ENCODE measurements around the gene PRELID3B. TPM values are rescaled to one million over a fixed set of nuclear protein-coding genes. Genes with fewer than 3 reads are reported as not detected.

Gene PRELID3B
- total RNA-seq, 1 donor from 2014 or later: 78.8 TPM

GRCh38 chr20:59028812-59029211 is 13.8 kb downstream of the PRELID3B start:
- TF ChIP-seq EZH2 (IDR thresholded peaks at IDR 0.05) (no peak), CTCF (IDR thresholded peaks at IDR 0.05) (no peak), EZH2phosphoT487 (IDR thresholded peaks at IDR 0.05) (no peak)
- H3K9me3 ChIP-seq (ENCODE audit: low read depth): no peaks in the 10 kb centered on the region
- peaks cover 33% of the 10 kb centered on the region for H3K4me1 ChIP-seq
- H3K36me3 ChIP-seq: peaks cover 14% of the 10 kb centered on the region
- no peak overlapping the region for H3K27ac ChIP-seq
- Mint-ChIP-seq H3K9me3 (no peaks in the 10 kb centered on the region), H3K27ac (peak overlapping the region; percentile 72), H3K4me1 (peaks cover 59% of the 10 kb centered on the region), H3K27me3 (ENCODE audit: insufficient read depth, low read depth) (peaks cover 2% of the 10 kb centered on the region), H3K36me3 (peaks cover 25% of the 10 kb centered on the region), H3K4me3 (peak overlapping the region; percentile 64)
- no peak for DNase-seq (ENCODE audit: low spot score)
- no peak overlapping the region for H3K4me3 ChIP-seq
- peak overlapping the region; percentile 16 for H3K9ac ChIP-seq
- H2AFZ ChIP-seq (replicated peaks): no peak overlapping the region
- H3K79me2 ChIP-seq (ENCODE audit: low read depth): peaks cover 62% of the 10 kb centered on the region
- peak overlapping the region; percentile 9 for H3K4me2 ChIP-seq
- peaks cover 54% of the 10 kb centered on the region for H4K20me1 ChIP-seq (ENCODE audit: low read depth)
- no peaks in the 10 kb centered on the region for H3K27me3 ChIP-seq
- peaks cover 14% of the 10 kb centered on the region for H3F3A ChIP-seq (ENCODE audit: low read depth)

- H3K9ac ChIP-seq: peak overlapping the region; percentile 16
- no peaks in the 10 kb centered on the region for H3K27me3 ChIP-seq
- no peak overlapping the region for H2AFZ ChIP-seq (replicated peaks)
- H3K27ac ChIP-seq: no peak overlapping the region
- Mint-ChIP-seq H3K4me3 (no peak overlapping the region), H3K27ac (no peak overlapping the region), H3K9me3 (no peaks in the 10 kb centered on the region), H3K27me3 (ENCODE audit: insufficient read depth, low read depth) (peaks cover 2% of the 10 kb centered on the region), H3K4me1 (peaks cover 54% of the 10 kb centered on the region), H3K36me3 (peaks cover 29% of the 10 kb centered on the region)
- H3K4me1 ChIP-seq: peaks cover 25% of the 10 kb centered on the region
- no peak overlapping the region for H3K4me2 ChIP-seq
- H3K4me3 ChIP-seq: no peak overlapping the region
- peaks cover 14% of the 10 kb centered on the region for H3K36me3 ChIP-seq
- no peak for DNase-seq (ENCODE audit: low spot score)
- peaks cover 62% of the 10 kb centered on the region for H3K79me2 ChIP-seq (ENCODE audit: low read depth)
- no peak for TF ChIP-seq EZH2 (IDR thresholded peaks at IDR 0.05)
- TF ChIP-seq CTCF (IDR thresholded peaks at IDR 0.05): no peak
- no peak for TF ChIP-seq EZH2phosphoT487 (IDR thresholded peaks at IDR 0.05)
- no peaks in the 10 kb centered on the region for H3K9me3 ChIP-seq (ENCODE audit: low read depth)
- peaks cover 4% of the 10 kb centered on the region for H3F3A ChIP-seq (ENCODE audit: low read depth)
- peaks cover 54% of the 10 kb centered on the region for H4K20me1 ChIP-seq (ENCODE audit: low read depth)
Observed at GRCh38 chr20:59027741-59028320, 14.8 kb downstream of the PRELID3B start.

GRCh38 chr20:59026904-59027740 is 15.5 kb downstream of the PRELID3B start:
- Histone ChIP-seq H3K36me3 (peaks cover 14% of the 10 kb centered on the region), H3K27me3 (no peaks in the 10 kb centered on the region), H2AFZ (replicated peaks) (no peak overlapping the region), H3K9ac (peak overlapping the region; percentile 28), H3K27ac (no peak overlapping the region), H3K79me2 (ENCODE audit: low read depth) (peaks cover 62% of the 10 kb centered on the region), H3F3A (ENCODE audit: low read depth) (no peaks in the 10 kb centered on the region), H3K9me3 (ENCODE audit: low read depth) (no peaks in the 10 kb centered on the region), H4K20me1 (ENCODE audit: low read depth) (peaks cover 54% of the 10 kb centered on the region), H3K4me2 (no peak overlapping the region), H3K4me3 (no peak overlapping the region), H3K4me1 (peaks cover 25% of the 10 kb centered on the region)
- TF ChIP-seq CTCF (IDR thresholded peaks at IDR 0.05) (no peak), EZH2phosphoT487 (IDR thresholded peaks at IDR 0.05) (no peak), EZH2 (IDR thresholded peaks at IDR 0.05) (no peak)
- H3K4me1 Mint-ChIP-seq: peaks cover 51% of the 10 kb centered on the region
- H3K4me3 Mint-ChIP-seq: no peak overlapping the region
- H3K27me3 Mint-ChIP-seq (ENCODE audit: insufficient read depth, low read depth): peaks cover 2% of the 10 kb centered on the region
- peaks cover 35% of the 10 kb centered on the region for H3K36me3 Mint-ChIP-seq
- no peak overlapping the region for H3K27ac Mint-ChIP-seq
- H3K9me3 Mint-ChIP-seq: no peaks in the 10 kb centered on the region
- DNase-seq (ENCODE audit: low spot score): no peak

All from neural progenitor cell (in vitro differentiated cells).